Activated naive CD4-positive, alpha-beta T cell (primary cell): Measurements from ENCODE around the gene MAN1C1.
A peak's percentile ranks its signal among the peaks of the same experiment; 100 is the strongest.
"Not testable (repeated sequence)": the region's sequence is repeated elsewhere in the genome, so short reads cannot be mapped to it uniquely, and the experiment has no call there.

Source experiments
- DNase-seq, 4 experiments: peaks; one replicate each; lab custom pipeline; 2025; lab: John Stamatoyannopoulos, UW

Gene MAN1C1

DNA sequence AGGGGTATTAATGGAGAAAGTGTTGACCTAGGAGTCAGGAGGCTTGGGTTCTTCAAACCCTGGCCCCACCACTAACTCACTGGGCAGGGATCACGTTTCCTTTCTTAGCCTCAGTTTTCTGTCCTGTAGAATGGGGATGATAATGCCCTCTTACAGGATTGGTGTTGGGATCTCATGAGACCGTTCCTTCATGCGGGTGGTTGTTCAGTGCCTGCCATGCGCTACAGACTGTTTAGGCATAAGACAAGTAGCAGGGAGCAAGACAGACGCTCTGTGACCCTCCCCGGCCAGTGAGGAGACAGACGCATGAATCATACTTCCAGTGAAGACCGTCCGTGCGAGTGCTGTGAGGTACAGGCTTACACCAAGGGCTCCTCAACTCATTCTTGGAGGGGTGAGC lies 81.7 kb downstream of the MAN1C1 start:
- DNase-seq = no peak

GRCh38 chr1:25699059-25699458 lies 82.5 kb downstream of the MAN1C1 start:
- DNase-seq = not testable (repeated sequence)

DNA sequence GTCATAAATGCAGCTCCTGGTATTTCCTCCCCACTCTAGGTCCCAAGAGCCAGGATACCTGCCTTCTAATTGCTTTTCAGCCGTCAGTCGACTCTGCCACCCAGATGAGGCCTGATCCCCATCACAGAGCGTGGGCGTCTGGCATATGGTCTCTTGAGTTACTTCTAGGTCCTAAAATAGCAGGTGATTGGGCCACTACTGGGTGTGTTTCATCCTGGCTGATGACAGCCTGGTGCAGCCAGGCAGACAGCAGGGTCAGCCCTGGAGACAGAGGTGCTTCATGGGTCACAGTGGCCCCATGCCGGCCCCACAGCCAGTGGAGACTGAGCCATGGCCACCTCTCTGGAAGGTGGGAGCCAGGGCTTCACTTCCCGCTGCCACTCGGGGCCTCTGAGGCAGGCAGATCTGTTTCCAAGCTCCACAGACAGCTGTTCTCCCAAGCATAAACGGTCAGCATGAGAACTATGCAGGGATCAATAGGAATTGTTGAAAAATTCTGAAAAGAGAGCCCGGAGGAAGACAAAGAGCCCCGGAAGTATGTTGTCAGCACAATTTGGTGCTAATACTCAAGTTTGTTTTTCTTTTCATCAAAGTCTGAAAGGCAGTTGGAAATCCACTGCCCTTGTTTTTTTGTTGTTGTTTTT lies 83.0 kb downstream of the MAN1C1 start:
- no peak for DNase-seq

DNA sequence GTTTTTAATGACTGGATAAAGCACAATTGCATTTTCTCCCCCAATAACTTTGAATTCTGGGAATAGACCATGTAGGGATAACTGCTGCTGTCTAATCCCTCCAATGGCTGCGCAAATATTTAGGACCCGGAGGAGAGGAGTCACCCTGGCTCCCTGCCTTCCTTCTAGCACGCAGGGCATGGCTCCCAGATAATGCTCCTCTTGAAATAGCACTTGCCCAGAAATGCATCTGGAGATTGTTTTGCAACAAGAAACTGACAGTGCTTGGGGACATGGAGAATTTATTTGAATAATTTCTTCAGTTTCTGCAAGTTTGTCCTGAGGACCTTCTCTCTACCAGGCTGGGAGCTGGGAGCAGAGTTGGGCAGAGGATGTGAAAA lies 83.5 kb downstream of the MAN1C1 start:
- no peak for DNase-seq

GRCh38 chr1:25700626-25701025 lies 84.0 kb downstream of the MAN1C1 start:
- DNase-seq = no peak

- DNase-seq = no peak
Measured at GRCh38 chr1:25701030-25701785, 84.6 kb downstream of the MAN1C1 start.

DNA sequence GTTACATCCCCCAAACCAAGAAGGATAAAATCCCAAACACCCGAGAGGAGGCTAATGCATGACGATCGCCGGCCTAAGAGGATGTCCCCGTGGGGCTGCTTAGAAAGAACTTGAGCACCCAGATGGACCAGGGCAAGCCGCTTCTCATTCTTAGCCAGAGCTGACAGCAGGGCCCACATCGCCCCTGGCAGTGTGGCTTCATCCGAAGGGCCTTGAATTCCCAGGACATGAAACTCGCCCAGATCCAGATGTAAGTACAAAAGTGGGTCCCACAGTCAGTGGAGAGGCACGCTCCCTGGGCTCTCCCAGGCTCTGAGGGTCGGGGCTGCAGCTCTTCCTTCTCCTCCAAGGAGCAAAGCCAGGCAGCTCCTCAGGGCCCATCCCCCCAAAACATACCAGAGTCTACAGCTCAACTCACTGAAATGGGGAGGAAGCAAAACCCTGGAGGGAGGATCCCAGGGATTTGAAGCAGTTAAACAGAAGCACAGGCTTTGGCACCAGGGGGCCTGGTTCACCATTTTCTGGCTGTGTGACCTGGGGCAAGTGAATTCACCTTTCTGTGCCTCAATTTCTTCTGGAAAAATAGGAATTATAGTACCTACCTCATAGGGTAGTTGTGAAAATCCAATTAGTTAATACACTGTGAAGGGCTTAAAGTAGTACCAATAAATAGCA lies 85.6 kb downstream of the MAN1C1 start:
- DNase-seq = no peak

- no peak for DNase-seq
Measured at GRCh38 chr1:25703041-25703440, 86.5 kb downstream of the MAN1C1 start.

DNA sequence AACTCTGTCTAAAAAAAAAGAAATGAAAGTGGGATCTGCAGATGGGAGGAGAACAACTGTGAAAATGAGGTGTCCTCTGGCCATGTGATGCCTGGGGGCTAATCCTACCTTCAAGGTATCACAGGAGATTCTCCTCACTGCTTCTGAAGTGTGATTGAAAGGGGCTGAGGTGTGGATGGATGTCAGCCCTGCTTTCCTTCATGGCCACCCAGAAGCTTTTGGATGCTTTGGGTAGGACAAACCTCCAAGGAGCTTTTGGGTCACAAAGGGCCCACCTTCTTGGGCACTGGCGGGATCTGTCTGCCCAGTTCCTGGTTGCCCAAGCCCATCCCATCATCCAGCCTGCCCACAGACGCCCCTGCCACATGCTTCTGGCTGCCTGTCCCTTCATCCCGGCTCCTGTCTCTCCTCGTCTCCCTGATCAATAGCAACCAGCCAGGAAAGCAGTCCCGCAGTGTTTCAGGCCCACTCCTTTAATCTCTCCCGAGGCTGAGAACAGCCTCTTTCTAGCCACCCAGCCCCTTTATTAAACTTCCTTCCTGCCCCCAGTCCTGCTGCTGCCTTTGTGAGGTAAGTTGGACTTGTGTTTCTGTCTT lies 87.2 kb downstream of the MAN1C1 start:
- no peak for DNase-seq

DNA sequence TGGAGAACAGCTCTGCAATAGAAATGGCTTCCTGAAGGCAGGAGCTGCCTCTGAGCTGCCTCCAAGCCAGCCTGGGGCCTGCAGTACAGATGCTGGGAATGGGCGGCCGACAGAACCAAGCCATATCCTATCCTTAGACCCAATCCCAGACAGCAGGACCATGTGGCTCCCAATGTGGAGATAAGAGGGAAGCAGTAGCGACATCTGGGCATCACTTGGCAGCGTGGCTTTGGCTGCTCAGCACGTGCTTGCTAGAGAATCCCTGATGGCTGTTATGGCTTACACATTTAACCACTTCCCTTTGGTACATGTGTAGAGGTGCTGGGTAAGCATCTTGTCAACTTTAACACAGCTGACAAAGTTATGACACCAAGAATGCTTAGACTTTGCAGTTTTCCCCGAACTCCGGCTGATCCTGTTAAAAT lies 87.7 kb downstream of the MAN1C1 start:
- peak in 1 of 4 experiments; percentile 19 for DNase-seq

DNA sequence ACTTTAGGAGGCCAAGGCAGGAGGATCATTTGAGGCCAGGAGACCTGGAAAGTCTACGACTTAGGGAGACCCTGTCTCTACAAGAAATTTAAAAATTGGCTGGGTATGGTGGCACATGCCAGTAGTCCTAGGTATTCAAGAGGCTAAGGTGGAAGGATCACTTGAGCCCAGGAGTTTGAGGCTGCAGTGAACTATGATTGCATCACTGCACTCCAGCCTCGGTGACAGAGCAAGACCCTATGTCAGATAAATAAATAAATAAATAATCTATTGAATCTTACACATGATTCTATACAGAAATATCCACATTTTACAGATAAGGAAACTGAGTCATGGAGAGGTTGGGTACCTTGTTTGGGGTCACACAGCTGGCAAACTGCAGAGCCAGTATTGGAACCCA lies 89.1 kb downstream of the MAN1C1 start:
- DNase-seq = no peak

- no peak for DNase-seq
Measured at GRCh38 chr1:25706146-25707089, 89.8 kb downstream of the MAN1C1 start.

DNA sequence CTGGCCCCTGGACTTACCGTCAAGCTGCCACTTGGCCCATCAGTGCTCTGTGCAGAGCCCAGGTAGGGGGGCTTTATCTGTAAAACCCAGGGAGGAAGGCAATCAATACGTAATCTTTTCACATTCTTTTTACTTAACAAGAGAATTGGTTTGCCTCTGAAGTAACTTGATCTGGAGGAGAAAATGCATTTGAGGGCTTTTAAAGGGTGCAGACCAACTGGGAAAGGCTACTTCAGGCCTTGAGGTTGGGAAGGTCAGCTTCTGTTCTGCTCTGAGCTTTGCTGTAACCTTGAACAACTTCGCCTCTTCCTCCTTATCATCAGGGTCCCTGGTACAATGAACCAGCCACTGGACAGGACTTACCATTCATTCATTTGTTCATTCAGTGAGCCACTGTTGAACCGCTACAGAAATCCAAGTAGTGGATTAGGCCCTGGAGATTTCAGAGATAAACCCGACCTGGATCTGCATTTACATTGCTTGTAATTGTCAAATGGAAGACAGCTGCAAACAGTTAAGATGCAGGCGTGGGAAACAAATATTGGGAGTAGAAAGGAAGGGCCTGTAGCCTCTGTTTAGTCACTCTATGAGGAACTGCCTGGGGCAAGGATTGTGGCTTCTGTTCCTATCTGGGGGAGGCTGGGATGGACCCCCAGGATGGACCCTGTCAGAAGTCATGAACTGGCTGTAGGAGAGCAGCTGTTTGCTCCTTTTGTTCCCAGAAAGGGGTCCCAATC lies 90.9 kb downstream of the MAN1C1 start:
- DNase-seq = no peak

- no peak for DNase-seq
Measured at GRCh38 chr1:25710583-25711347, 94.2 kb downstream of the MAN1C1 start.

DNA sequence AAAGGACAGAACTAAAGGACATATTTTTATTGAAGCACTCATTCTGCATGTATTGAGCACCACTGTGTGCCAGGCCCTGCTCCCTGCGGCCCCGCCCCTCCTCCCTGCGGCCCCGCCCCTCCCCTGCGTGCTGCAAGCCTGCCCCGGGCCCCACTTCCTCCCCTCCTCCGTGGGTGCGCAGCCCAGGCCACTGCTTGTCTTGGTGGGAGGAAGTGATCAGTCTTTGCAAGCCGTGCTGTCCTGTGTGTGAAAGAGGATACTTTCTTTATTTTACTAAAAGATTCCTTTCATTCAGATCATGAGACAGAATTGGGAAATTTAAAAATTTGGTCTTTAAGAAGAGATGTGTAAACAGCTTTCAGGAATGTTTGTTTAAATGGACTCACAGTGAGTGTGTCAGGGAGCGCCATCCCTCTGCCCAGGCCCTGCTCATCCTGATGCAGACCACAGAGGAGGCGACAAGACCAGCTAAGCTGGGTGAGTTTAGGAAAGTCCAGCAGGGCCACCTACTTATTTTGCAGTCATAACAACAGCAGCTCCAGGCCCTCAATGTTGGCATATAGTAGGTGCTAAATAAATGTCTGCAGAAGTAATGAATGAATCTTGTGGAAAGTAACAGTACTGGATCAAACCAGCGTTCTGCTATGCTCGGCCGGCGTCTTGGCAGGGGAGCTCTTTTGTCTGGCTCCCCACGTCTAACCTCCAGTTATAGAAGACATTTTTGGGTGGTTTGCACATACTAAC lies 95.1 kb downstream of the MAN1C1 start:
- peak in 3 of 4 experiments; percentile 18 to 59 (median 32) for DNase-seq

GRCh38 chr1:25712299-25712970 lies 95.8 kb downstream of the MAN1C1 start:
- DNase-seq = no peak

GRCh38 chr1:25713961-25714360 lies 97.4 kb downstream of the MAN1C1 start:
- DNase-seq = no peak

GRCh38 chr1:25714372-25714931 lies 97.9 kb downstream of the MAN1C1 start:
- no peak for DNase-seq
